Measurements from ENCODE around the gene DEGS2.

DEGS2 gene

GRCh38 chr14:100120522-100121269 lies 38.7 kb downstream of the DEGS2 start:
- no peak for FAIRE-seq
- no peak for DNase-seq (ENCODE audit: insufficient read length, low spot score)
- no peak for TF ChIP-seq CTCF (IDR thresholded peaks at IDR 0.05; ENCODE audit: insufficient read depth, missing control alignments)

GRCh38 chr14:100119251-100119650 lies 40.2 kb downstream of the DEGS2 start:
- no peak for TF ChIP-seq CTCF (IDR thresholded peaks at IDR 0.05; ENCODE audit: insufficient read depth, missing control alignments)
- no peak for DNase-seq (ENCODE audit: insufficient read length, low spot score)
- no peak for FAIRE-seq

- TF ChIP-seq CTCF (IDR thresholded peaks at IDR 0.05; ENCODE audit: insufficient read depth, missing control alignments) = no peak
- no peak for DNase-seq (ENCODE audit: insufficient read length, low spot score)
- no peak for FAIRE-seq
Measured at GRCh38 chr14:100118396-100119011, 40.9 kb downstream of the DEGS2 start.

- FAIRE-seq = no peak
- no peak for DNase-seq (ENCODE audit: insufficient read length, low spot score)
- no peak for TF ChIP-seq CTCF (IDR thresholded peaks at IDR 0.05; ENCODE audit: insufficient read depth, missing control alignments)
Measured at GRCh38 chr14:100117633-100118395, 41.6 kb downstream of the DEGS2 start.

- TF ChIP-seq CTCF (IDR thresholded peaks at IDR 0.05; ENCODE audit: insufficient read depth, missing control alignments) = no peak
- FAIRE-seq (no peak), DNase-seq (ENCODE audit: insufficient read length, low spot score) (no peak)
Measured at GRCh38 chr14:100117026-100117425, 42.4 kb downstream of the DEGS2 start.

- DNase-seq (ENCODE audit: insufficient read length, low spot score) (no peak), FAIRE-seq (no peak)
- no peak for TF ChIP-seq CTCF (IDR thresholded peaks at IDR 0.05; ENCODE audit: insufficient read depth, missing control alignments)
Measured at GRCh38 chr14:100116134-100116533, 43.3 kb downstream of the DEGS2 start.

Data from D721Med (cell line).